Fibroblast of gingiva (primary cell): ENCODE results near the gene FOXK2.
A peak's percentile ranks its signal among the peaks of the same experiment; 100 is the strongest.
"Not testable (repeated sequence)": the region's sequence is repeated elsewhere in the genome, so short reads cannot be mapped to it uniquely, and the experiment has no call there.

Experiments
- DNase-seq: peaks from one replicate; pipeline ENCODE4 v3.0.0-alpha.2; 2011; ENCODE audit warnings: low read depth

Gene FOXK2

GRCh38 chr17:82534401-82534812, 14.9 kb downstream of the FOXK2 start:
- no peak for DNase-seq

- DNase-seq, result peak; percentile 54
Measured at GRCh38 chr17:82536512-82537201, 17.1 kb downstream of the FOXK2 start.

DNA sequence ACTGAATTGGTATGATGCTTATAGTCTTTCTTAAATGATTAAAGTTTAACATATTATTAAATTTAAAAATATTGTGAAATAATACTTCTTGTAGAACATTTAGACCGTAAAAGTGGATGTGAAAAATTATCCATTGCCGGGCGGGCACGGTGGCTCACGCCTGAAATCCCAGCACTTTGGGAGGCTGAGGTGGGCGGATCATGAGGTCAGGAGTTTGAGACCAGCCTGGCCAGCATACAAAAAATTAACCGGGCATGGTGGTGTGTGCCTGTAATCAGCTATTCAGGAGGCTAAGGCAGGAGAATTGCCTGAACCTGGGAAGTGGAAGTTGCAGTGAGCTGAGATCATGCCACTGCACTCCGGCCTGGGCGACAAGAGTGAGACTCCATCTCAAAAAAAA, 17.7 kb downstream of the FOXK2 start:
- not testable (repeated sequence) for DNase-seq

GRCh38 chr17:82539076-82539475, 19.5 kb downstream of the FOXK2 start:
- DNase-seq, result not testable (repeated sequence)

DNA sequence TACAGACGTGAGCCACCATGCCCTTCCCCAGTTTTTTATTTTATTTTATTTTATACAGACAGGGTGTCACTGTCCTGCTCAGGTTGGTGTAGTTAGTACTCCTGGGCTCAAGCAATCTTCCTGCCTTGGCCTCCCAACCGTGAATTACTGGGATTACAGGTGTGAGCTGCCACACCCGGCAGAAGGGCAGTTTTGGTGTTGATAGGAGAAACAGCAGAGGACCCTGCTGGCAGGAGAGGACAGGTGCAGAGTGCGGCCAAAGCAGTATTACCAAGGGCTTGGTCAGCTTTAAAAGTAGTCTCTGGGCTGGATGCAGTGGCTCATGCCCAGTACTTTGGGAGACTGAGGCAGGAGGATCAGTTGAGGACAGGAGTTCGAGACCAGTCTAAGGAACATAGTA, 22.9 kb downstream of the FOXK2 start:
- no peak for DNase-seq

GRCh38 chr17:82544431-82545070, 25.0 kb downstream of the FOXK2 start:
- no peak for DNase-seq

- DNase-seq, result no peak
Measured at GRCh38 chr17:82545071-82545462, 25.5 kb downstream of the FOXK2 start.

DNA sequence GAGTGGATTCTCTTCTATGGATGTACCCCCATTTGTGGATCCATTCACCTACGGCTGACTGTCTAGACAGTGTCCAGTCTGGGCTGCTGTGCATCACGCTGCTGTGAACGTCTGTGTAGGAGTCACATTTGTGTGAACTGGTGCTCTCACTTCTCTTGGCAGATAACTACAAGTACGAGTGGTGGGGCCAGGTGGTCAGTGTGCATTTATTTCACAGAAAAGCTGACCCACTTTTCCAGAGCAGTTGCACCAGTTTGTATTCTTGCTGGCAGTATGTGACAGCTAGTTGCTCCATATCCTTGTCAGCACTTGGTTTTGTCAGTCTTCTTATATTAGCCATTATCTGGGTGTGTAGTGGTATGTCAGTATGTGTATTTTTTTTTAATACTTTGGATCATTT, 28.4 kb downstream of the FOXK2 start:
- DNase-seq, result no peak

- DNase-seq, result no peak
Measured at GRCh38 chr17:82548681-82549303, 29.3 kb downstream of the FOXK2 start.

DNA sequence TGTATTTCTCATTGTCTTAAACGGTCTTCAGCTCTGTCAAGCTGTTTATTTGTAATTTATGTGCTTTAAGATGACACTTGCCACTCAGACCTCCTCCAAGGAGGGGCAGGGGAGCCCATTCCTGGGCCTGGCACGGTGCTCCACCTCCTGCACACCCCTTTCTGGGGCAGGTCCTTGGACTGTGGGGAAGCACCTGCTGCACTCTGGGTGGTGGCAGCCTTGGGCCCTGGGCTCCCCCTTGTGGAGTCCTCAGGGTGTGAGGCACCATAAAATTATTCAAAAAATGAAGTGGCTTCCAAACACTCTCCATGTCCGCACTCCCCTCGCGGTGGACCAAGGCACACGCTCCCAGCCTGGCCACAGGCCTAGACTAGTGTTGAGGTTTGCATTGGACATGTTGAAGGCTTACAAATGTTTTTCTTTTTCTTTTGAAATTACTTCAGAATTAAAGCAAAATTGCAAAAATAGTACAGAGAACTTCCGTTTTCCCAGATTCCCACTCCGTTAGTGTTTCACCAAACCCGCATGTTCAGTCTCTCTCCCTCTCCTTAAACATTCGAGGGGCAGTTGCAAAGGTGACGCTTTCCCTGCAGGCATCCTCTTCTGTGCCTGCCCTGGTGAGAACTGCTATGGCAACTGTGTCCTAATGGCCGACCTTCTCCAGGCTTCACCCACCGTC, 32.4 kb downstream of the FOXK2 start:
- peak; percentile 57 for DNase-seq

DNA sequence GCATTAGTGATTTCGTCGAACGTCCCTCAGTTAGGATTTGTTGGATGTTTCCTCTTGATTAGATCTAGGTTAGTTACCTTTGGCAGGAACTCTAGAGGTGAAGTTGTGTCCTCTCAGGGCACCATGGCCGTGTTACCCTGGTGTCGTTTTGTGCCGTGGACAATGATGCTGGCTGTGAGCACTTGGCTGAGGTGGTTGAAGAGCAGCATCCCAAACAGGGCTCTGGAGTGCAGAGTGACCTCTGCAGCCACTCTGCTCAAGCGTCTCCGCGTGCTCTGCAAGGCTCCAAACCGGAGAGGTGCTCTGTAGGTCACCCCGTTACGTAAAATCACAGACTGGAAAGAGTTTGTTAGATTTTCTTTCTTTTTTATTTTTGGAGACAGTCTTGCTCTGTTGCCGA, 33.0 kb downstream of the FOXK2 start:
- DNase-seq, result no peak

DNA sequence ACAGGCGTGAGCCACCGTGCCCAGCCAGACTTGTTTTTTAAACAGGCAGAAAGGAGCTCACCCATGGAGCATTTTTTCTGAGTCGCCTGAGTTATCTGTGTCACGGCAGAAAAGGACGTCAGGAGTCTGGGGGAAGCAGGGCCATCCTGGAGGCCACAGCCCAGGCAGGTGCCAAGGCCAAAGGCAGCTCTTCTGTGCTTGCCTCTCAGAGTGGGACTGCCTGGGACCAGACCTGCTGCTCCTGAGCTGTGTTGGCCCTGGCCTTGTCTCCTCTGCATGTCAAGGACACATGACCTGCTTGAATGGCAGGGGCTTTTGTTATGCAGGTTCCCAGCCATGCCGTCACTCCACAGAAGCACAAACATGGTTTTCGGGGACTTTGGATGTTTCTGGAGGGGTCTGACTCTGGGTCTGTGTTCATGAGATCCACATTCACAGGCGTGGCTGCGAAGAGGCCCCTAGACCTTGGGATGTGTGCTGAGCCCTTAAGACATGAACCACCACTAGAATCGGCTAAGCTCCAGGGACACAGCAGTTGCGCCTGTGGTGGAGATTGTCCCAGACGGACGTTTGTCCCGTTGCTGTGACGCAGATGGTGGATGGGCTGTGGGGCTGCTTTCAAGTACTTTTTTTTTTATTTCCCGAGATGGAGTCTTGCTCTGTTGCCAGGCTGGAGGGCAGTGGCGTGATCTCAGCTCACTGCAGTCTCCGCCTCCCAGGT, 33.8 kb downstream of the FOXK2 start:
- no peak for DNase-seq

DNA sequence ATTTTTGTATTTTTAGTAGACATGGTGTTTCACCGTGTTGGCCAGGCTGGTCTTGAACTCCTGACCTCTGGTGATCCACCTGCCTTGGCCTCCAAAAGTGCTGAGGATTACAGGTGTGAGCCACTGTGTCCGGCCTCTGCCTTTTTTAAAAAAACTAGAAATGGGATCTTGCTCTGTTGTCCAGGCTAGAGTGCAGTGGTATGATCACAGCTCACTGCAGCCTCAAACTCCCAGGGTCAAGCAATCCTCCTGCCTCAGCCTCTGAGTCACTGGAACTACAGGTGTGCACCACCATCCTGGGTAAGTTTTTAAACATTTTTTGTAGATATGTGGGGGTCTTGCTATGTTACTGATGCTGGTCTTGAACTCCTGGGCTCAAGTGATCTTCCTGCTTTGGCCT, 38.0 kb downstream of the FOXK2 start:
- not testable (repeated sequence) for DNase-seq

DNA sequence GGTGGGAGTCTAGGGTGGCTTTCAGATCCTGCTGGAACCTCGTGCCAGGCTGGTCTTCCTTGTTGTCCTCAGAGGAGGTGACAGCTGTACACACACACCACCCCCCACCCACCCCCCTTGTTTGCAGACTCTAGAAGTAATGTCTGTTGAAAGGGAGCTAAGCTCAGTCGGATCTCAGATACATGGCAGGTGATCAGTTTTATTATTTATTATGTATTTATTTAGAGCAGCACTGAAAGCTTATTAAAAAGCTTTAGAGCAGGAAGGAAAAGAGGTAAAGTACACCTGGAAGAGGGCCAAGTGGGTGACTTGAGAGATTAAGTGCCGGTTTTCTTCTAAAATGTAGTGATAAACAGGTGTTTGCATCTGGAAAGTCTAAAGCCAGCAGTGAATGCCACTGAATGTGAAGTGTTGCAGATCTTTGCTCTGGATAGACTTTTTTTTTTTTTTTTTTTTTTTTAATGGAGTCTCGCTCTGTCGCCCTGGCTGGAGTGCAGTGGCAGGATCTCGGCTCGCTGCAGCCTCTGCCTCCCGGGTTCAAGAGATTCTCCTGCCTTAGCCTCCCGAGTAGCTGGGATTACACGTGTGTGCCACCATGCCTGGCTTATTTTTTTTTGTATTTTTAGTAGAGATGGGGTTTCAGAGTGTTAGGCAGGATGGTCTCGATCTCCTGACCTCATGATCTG, 40.2 kb downstream of the FOXK2 start:
- DNase-seq, result no peak

DNA sequence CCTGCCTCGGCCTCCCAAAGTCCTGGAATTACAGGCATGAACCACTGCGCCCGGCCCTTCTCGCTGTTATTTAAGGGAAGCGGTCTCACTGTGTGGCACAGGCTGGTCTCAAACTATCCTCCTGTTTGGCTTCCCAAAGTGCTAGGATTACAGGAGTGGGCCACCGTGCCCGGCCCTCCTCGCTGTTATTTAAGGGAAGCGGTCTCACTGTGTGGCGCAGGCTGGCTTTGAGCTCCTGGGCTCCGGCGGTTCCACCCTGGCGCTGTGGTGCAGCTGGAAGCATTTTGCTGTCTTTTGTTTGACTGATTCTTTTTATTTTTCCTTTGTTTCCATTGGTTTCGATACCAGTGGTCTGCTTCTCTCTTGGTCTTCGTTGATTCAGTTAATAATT, 40.7 kb downstream of the FOXK2 start:
- no peak for DNase-seq

DNA sequence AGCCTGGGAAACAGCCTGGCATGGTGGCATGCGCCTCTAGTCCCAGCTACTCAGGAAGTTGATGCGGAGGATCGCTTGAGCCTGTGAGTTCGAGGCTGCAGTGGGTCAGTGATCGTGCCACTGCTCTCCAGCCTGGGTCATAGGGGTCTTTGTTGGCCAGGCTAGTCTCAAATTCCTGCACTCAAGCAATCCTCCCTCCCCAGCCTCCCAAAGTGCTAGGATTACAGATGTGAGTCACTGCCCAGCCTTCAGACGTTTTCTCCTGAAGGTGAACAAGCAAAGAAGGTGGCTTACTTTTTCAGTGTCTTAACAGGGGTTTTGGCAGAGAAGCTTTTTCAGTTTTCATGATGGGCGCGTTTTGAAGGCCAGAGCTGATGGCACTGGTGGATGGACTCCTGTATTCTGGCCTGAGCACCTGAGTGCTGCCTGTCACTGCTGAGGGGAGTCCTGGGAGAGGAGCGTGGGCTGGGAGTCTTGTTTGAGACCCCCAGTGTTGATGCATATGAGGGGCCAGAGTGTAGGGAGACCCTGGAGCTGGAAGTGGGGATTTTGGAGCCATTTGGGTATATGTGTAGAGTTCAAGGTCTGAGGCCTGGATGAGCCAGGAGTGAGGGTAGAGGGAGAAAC, 41.4 kb downstream of the FOXK2 start:
- DNase-seq, result no peak

DNA sequence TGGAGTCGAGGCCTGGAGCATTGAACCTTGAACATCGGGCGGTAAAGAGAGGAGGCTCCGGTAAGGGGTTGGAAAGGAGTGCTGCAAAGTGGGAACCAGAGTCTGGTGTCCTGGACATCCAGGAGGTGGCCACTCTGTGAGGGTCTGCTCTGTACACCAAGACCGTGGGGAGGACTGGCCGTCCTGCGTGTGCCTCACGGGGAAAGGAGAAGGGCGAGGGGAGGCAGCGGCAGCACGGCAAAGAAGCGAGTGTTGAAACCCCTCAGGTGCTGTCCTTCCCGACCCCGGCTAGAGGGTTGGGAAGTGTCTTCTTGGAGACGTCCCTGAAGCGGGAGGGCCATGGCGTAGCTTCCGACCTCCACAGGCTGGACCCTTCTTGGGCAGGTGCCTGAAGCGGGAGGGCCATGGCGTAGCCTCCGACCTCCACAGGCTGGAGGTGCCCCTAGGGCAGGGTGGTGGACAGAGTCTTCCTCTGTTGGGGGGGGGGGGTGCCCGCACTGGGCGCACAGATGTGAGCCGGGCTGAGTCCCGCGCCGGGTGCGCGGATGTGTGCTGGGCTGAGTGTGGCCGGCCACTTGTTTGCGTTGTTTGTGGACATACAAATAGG, 42.0 kb downstream of the FOXK2 start:
- DNase-seq, result no peak

DNA sequence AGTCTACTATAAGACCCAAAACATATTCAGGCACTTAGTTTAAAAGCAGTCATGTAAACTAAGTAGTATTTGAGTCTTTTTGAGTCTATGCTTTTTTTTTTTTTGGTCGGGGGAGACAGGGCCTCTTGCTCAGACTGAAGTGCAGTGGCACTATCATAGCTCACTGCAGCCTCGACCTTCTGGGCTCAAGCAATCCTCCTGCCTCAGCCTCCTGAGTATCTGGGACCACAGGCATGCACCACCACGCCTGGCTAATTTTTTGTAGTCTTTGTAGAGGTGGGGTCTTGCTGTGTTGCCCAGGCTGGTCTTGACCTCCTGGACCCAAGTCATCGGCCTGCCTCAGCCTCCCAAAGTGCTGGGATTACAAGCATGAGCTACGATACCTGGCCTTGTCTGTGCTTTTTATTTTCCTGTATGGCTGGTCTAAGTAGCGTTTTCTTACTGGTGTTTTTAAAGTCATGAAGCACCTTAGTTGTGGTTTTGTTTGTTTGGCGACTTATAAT, 43.2 kb downstream of the FOXK2 start:
- not testable (repeated sequence) for DNase-seq

- DNase-seq, result no peak
Measured at GRCh38 chr17:82563318-82563717, 43.8 kb downstream of the FOXK2 start.

- DNase-seq, result not testable (repeated sequence)
Measured at GRCh38 chr17:82563745-82564144, 44.2 kb downstream of the FOXK2 start.

DNA sequence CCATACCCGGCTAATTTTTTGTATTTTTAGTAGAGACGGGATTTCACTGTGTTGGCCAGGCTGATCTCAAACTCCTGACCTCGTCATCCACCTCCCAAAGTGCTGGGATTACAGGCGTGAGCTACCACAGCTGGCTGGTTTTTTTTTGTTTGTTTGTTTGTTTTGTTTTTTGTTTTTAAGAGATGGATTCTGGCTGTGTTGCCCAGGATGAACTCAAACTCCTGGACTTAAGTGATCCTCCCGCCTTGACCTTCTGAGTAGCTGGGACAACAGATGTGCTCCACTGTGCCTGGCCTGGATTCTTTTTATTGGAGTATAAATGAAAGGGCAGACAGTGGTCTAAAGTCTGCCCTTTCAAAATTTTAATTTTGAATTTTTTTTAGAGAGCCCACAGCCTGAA, 44.7 kb downstream of the FOXK2 start:
- DNase-seq, result no peak
